ENCODE measurements around the gene CNGA4. TPM values are rescaled to one million over a fixed set of nuclear protein-coding genes. Genes with fewer than 3 reads are reported as not detected.

CNGA4 gene
- total and polyA plus RNA-seq, 2 of the 13 experiments (the other 11 are each of a cell fraction or from before 2014, with no cell fraction given), result 0.03 TPM; not detected in 1

DNA sequence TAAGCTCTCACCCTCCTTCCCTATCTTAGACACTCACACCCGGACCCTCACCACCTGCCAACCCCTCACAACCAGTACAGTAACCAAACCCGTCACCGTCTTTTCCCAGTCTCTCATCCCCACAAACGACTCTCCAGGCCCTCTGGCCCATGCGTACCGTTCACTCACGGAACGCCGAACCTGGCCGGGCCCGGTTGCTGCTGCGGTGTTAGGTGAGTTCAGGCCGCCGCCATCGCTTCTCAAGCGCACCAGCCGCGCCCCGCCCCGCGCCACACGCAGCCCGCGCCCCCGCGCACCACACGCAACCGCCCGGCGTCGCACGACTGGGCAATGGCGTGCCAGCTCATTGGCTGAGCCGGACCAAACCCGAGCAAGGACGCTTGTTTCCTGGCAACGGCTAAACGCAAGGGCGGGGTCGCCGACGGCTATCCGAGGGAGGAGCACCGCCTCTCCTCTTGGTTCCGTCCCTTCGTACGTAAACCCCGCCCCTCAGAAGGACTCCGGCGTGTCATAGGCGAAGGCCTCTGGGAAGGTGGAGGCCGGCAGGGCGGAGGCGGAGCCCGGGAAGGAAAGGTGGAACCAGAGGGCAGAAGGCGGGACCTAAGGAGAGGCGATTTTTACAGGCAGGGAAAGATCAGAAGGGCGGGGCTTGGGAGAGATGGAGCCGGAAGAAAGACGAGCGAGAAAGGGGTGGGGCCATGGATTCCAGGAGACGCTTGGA, 4.3 kb upstream of the CNGA4 start, which contains the start of gene FHIP1B (continued):
- TF ChIP-seq HOMEZ (CRISPR knock-in tag; IDR thresholded peaks at IDR 0.05; ENCODE audit: low read depth) (no peak), PPARG (CRISPR knock-in tag; conservative IDR thresholded peaks at IDR 0.05) (no peak), SRSF9 (IDR thresholded peaks at IDR 0.05; ENCODE audit: borderline replicate concordance, insufficient read depth, low read depth, low read length, poor library complexity, severe bottlenecking) (no peak), PHF20 (CRISPR knock-in tag; IDR thresholded peaks at IDR 0.05) (peak; percentile 75; the same call in 1 of the 2 replicates), ZBTB8A (CRISPR knock-in tag; IDR thresholded peaks at IDR 0.05; ENCODE audit: borderline replicate concordance, low read depth) (no peak), ZNF75D (CRISPR knock-in tag; IDR thresholded peaks at IDR 0.05; ENCODE audit: borderline replicate concordance) (no peak), ZNF441 (CRISPR knock-in tag; IDR thresholded peaks at IDR 0.05; ENCODE audit: borderline replicate concordance) (peak; percentile 95), ZNF773 (CRISPR knock-in tag; IDR thresholded peaks at IDR 0.05; ENCODE audit: borderline replicate concordance) (no peak), EED (CRISPR knock-in tag; IDR thresholded peaks at IDR 0.05) (no peak), CENPX (CRISPR knock-in tag; IDR thresholded peaks at IDR 0.05) (no peak), ZSCAN12 (CRISPR knock-in tag; IDR thresholded peaks at IDR 0.05) (no peak), XRCC5 (optimal IDR thresholded peaks at IDR 0.05; ENCODE audit: low read length) (peak; percentile 72), CREM (IDR thresholded peaks at IDR 0.05) (0 out of 2 replicates have a peak, but pooled peaks have one; percentile 27), CREM (CRISPR knock-in tag; IDR thresholded peaks at IDR 0.05) (no peak), ZNF552 (CRISPR knock-in tag; IDR thresholded peaks at IDR 0.05; ENCODE audit: borderline replicate concordance) (no peak), POGK (CRISPR knock-in tag; conservative IDR thresholded peaks at IDR 0.05) (peak; percentile 86; the same call in 1 of the 2 replicates), ZNF10 (CRISPR knock-in tag; IDR thresholded peaks at IDR 0.05; ENCODE audit: borderline replicate concordance, low read depth) (no peak), POLR2A (IDR thresholded peaks at IDR 0.05; ENCODE audit: insufficient read depth in 1 of 2, low read depth in 2 of 2, low read length in 2 of 2) (peak in 1 of 2 experiments; percentile 85; a peak in 3 of 4 replicates), ZNF691 (CRISPR knock-in tag; IDR thresholded peaks at IDR 0.05; ENCODE audit: borderline replicate concordance, low read depth) (peak; percentile 29; the same call in 1 of the 2 replicates), ZNF83 (CRISPR knock-in tag; IDR thresholded peaks at IDR 0.05; ENCODE audit: borderline replicate concordance) (no peak), ZFP36L2 (CRISPR knock-in tag; IDR thresholded peaks at IDR 0.05) (no peak), ZNF224 (CRISPR knock-in tag; IDR thresholded peaks at IDR 0.05) (no peak), FOXA3 (CRISPR knock-in tag; IDR thresholded peaks at IDR 0.05) (peak; percentile 44; the same call in 1 of the 2 replicates)
